Glutamatergic neuron (in vitro differentiated cells): ENCODE measurements around the gene CDK19. TPM values are rescaled to one million over a fixed set of nuclear protein-coding genes. Genes with fewer than 3 reads are reported as not detected.

Source experiments
- DNase-seq: peaks from one replicate; pipeline ENCODE4 v3.0.0; 2022
- H3K27ac Mint-ChIP-seq: one replicate; pipeline ENCODE4 v1.8.0; 2020; ENCODE audit warnings: mild to moderate bottlenecking, mixed read lengths, inconsistent platforms; ENCODE audit not compliant: unreplicated experiment
- H3K27me3 Mint-ChIP-seq: one replicate; pipeline ENCODE4 v1.8.0; 2020; ENCODE audit warnings: mild to moderate bottlenecking, moderate library complexity, mixed read lengths, inconsistent platforms; ENCODE audit not compliant: unreplicated experiment
- H3K36me3 Mint-ChIP-seq: one replicate; pipeline ENCODE4 v1.8.0; 2020; ENCODE audit warnings: mild to moderate bottlenecking, mixed read lengths, inconsistent platforms; ENCODE audit not compliant: unreplicated experiment
- H3K4me1 Mint-ChIP-seq: one replicate; pipeline ENCODE4 v1.8.0; 2020; ENCODE audit warnings: mild to moderate bottlenecking, low read depth, mixed read lengths, inconsistent platforms; ENCODE audit not compliant: unreplicated experiment
- H3K4me3 Mint-ChIP-seq: one replicate; pipeline ENCODE4 v1.8.0; 2020; ENCODE audit warnings: mild to moderate bottlenecking, mixed read lengths, inconsistent platforms; ENCODE audit not compliant: unreplicated experiment
- H3K9me3 Mint-ChIP-seq: one replicate; pipeline ENCODE4 v1.8.0; 2020; ENCODE audit warnings: mild to moderate bottlenecking, moderate library complexity, mixed read lengths, inconsistent platforms; ENCODE audit not compliant: unreplicated experiment
- CTCF ChIP-seq: fragments of 200-600 bp; sonication (generic); IDR thresholded peaks from one replicate; pipeline ENCODE4 v1.5.0; 2021; ENCODE audit not compliant: partially characterized antibody, unreplicated experiment
- total RNA-seq: library from RNA; stranded (reverse); fragmentation: NEBNext Ultra II Directional; extraction: Animal tissue kit (Norgen Biotek cat#: 25700); gene quantifications from one replicate; pipeline ENCODE4 v1.2.1, GENCODE V29; 2021; ENCODE audit not compliant: unreplicated experiment

Gene CDK19
- total RNA-seq, 1 donor from 2014 or later: 20.8 TPM

GRCh38 chr6:110665600-110665999, 149.7 kb downstream of the CDK19 start:
- H3K4me3 Mint-ChIP-seq: no peak overlapping the region
- no peak for DNase-seq
- H3K9me3 Mint-ChIP-seq: no peaks in the 10 kb centered on the region
- H3K27me3 Mint-ChIP-seq: no peaks in the 10 kb centered on the region
- no peaks in the 10 kb centered on the region for H3K36me3 Mint-ChIP-seq
- H3K27ac Mint-ChIP-seq: no peak overlapping the region
- no peak for TF ChIP-seq CTCF
- no peaks in the 10 kb centered on the region for H3K4me1 Mint-ChIP-seq

GRCh38 chr6:110664933-110665332, 150.3 kb downstream of the CDK19 start:
- Mint-ChIP-seq H3K27ac (no peak overlapping the region), H3K9me3 (no peaks in the 10 kb centered on the region), H3K4me1 (no peaks in the 10 kb centered on the region), H3K27me3 (no peaks in the 10 kb centered on the region), H3K4me3 (no peak overlapping the region), H3K36me3 (no peaks in the 10 kb centered on the region)
- no peak for TF ChIP-seq CTCF
- no peak for DNase-seq

- Mint-ChIP-seq H3K27me3 (no peaks in the 10 kb centered on the region), H3K9me3 (no peaks in the 10 kb centered on the region), H3K36me3 (no peaks in the 10 kb centered on the region), H3K4me1 (no peaks in the 10 kb centered on the region), H3K4me3 (no peak overlapping the region), H3K27ac (no peak overlapping the region)
- TF ChIP-seq CTCF: no peak
- no peak for DNase-seq
Observed at GRCh38 chr6:110662490-110663211, 152.6 kb downstream of the CDK19 start.

GRCh38 chr6:110661414-110661813, 153.9 kb downstream of the CDK19 start:
- no peak for TF ChIP-seq CTCF
- Mint-ChIP-seq H3K36me3 (no peaks in the 10 kb centered on the region), H3K27me3 (no peaks in the 10 kb centered on the region), H3K27ac (no peak overlapping the region), H3K4me3 (no peak overlapping the region), H3K4me1 (no peaks in the 10 kb centered on the region), H3K9me3 (no peaks in the 10 kb centered on the region)
- DNase-seq: no peak

GRCh38 chr6:110660066-110660655, 155.1 kb downstream of the CDK19 start:
- no peak overlapping the region for H3K27ac Mint-ChIP-seq
- no peaks in the 10 kb centered on the region for H3K27me3 Mint-ChIP-seq
- H3K9me3 Mint-ChIP-seq: no peaks in the 10 kb centered on the region
- H3K4me1 Mint-ChIP-seq: no peaks in the 10 kb centered on the region
- no peak overlapping the region for H3K4me3 Mint-ChIP-seq
- no peak for TF ChIP-seq CTCF
- H3K36me3 Mint-ChIP-seq: no peaks in the 10 kb centered on the region
- DNase-seq: no peak
